GM12892 (cell line): ENCODE results near the gene MXD3.

Experiments
- POLR2A ChIP-seq: IDR thresholded peaks from 2 replicates; pipeline ENCODE4 v1.6.1; 2011; ENCODE audit warnings: low read depth, low read length, control low read depth
- POLR2AphosphoS5 ChIP-seq: IDR thresholded peaks from 2 replicates; pipeline ENCODE4 v1.6.1; 2011; ENCODE audit warnings: low read depth, low read length, control low read depth
- TAF1 ChIP-seq: IDR thresholded peaks from 2 replicates; pipeline ENCODE4 v1.6.1; 2011; ENCODE audit warnings: low read depth, mild to moderate bottlenecking, control low read depth, low read length, borderline replicate concordance

- no peak for TF ChIP-seq TAF1
- TF ChIP-seq POLR2AphosphoS5: no peak
- no peak for TF ChIP-seq POLR2A
Observed at GRCh38 chr5:177336603-177337494, 25.2 kb upstream of the MXD3 start.
